Ecto neural progenitor cell (in vitro differentiated cells): ENCODE results near the gene KRT2.

Experiments
- DNase-seq: peaks from one replicate; pipeline ENCODE4 v3.0.0-alpha.2; 2018; ENCODE audit warnings: low spot score

The KRT2 gene

GRCh38 chr12:52663420-52663819 is 11.4 kb upstream of the KRT2 start:
- DNase-seq: no peak

GRCh38 chr12:52662918-52663229 is 10.9 kb upstream of the KRT2 start:
- DNase-seq: no peak

- DNase-seq: no peak
Observed at GRCh38 chr12:52662093-52662917, 10.3 kb upstream of the KRT2 start.

- no peak for DNase-seq
Observed at GRCh38 chr12:52661668-52662067, 9.7 kb upstream of the KRT2 start.

GRCh38 chr12:52660934-52661499 is 9.0 kb upstream of the KRT2 start:
- no peak for DNase-seq

GRCh38 chr12:52659951-52660350 is 7.9 kb upstream of the KRT2 start:
- no peak for DNase-seq

GRCh38 chr12:52659395-52659794 is 7.4 kb upstream of the KRT2 start:
- DNase-seq: no peak

- DNase-seq: no peak
Observed at GRCh38 chr12:52658196-52658595, 6.2 kb upstream of the KRT2 start.

- DNase-seq: no peak
Observed at GRCh38 chr12:52657250-52657902, 5.4 kb upstream of the KRT2 start.

- no peak for DNase-seq
Observed at GRCh38 chr12:52656616-52657015, 4.6 kb upstream of the KRT2 start.

GRCh38 chr12:52655720-52656124 is 3.7 kb upstream of the KRT2 start:
- DNase-seq: no peak

- no peak for DNase-seq
Observed at GRCh38 chr12:52655251-52655650, 3.2 kb upstream of the KRT2 start.

- DNase-seq: no peak
Observed at GRCh38 chr12:52650520-52651081, 1.4 kb downstream of the KRT2 start.

GRCh38 chr12:52649066-52649465 is 2.9 kb downstream of the KRT2 start:
- DNase-seq: no peak

GRCh38 chr12:52648012-52648550 is 3.9 kb downstream of the KRT2 start:
- DNase-seq: peak; percentile 37

GRCh38 chr12:52647601-52648000 is 4.4 kb downstream of the KRT2 start:
- DNase-seq: no peak

GRCh38 chr12:52646613-52647012 is 5.4 kb downstream of the KRT2 start:
- DNase-seq: peak; percentile 48

- peak; percentile 34 for DNase-seq
Observed at GRCh38 chr12:52645982-52646381, 6.0 kb downstream of the KRT2 start.

GRCh38 chr12:52645120-52645761 is 6.8 kb downstream of the KRT2 start:
- peak; percentile 37 for DNase-seq

- peak; percentile 43 for DNase-seq
Observed at GRCh38 chr12:52644078-52644415, 8.0 kb downstream of the KRT2 start.

- DNase-seq: peak; percentile 37
Observed at GRCh38 chr12:52643233-52644077, 8.6 kb downstream of the KRT2 start.

- DNase-seq: no peak
Observed at GRCh38 chr12:52641468-52641867, 10.5 kb downstream of the KRT2 start.
